ENCODE measurements around the gene CMTR2.

Gene CMTR2

GRCh38 chr16:71273384-71273783 is 15.8 kb downstream of the CMTR2 start:
- DNase-seq (ENCODE audit: low read depth) = no peak

GRCh38 chr16:71264299-71264698 is 24.9 kb downstream of the CMTR2 start:
- no peak for DNase-seq (ENCODE audit: low read depth)

GRCh38 chr16:71263582-71263981 is 25.6 kb downstream of the CMTR2 start:
- DNase-seq (ENCODE audit: low read depth) = no peak

- no peak for DNase-seq (ENCODE audit: low read depth)
Observed at GRCh38 chr16:71262391-71262790, 26.8 kb downstream of the CMTR2 start.

GRCh38 chr16:71260995-71261394 is 28.2 kb downstream of the CMTR2 start:
- DNase-seq (ENCODE audit: low read depth) = no peak

- DNase-seq (ENCODE audit: low read depth) = no peak
Observed at GRCh38 chr16:71259086-71259485, 30.1 kb downstream of the CMTR2 start.

- DNase-seq (ENCODE audit: low read depth) = no peak
Observed at GRCh38 chr16:71258372-71258771, 30.8 kb downstream of the CMTR2 start.

GRCh38 chr16:71257768-71258167 is 31.4 kb downstream of the CMTR2 start:
- DNase-seq (ENCODE audit: low read depth) = no peak

- no peak for DNase-seq (ENCODE audit: low read depth)
Observed at GRCh38 chr16:71255721-71256120, 33.5 kb downstream of the CMTR2 start.

GRCh38 chr16:71254832-71255525 is 34.2 kb downstream of the CMTR2 start:
- no peak for DNase-seq (ENCODE audit: low read depth)

GRCh38 chr16:71250461-71251235 is 38.6 kb downstream of the CMTR2 start:
- no peak for DNase-seq (ENCODE audit: low read depth)

- no peak for DNase-seq (ENCODE audit: low read depth)
Observed at GRCh38 chr16:71249399-71249798, 39.8 kb downstream of the CMTR2 start.

- no peak for DNase-seq (ENCODE audit: low read depth)
Observed at GRCh38 chr16:71247478-71247877, 41.7 kb downstream of the CMTR2 start.

GRCh38 chr16:71246309-71246708 is 42.9 kb downstream of the CMTR2 start:
- no peak for DNase-seq (ENCODE audit: low read depth)

- no peak for DNase-seq (ENCODE audit: low read depth)
Observed at GRCh38 chr16:71244521-71244920, 44.7 kb downstream of the CMTR2 start.

GRCh38 chr16:71242601-71243000 is 46.6 kb downstream of the CMTR2 start:
- no peak for DNase-seq (ENCODE audit: low read depth)

- DNase-seq (ENCODE audit: low read depth) = no peak
Observed at GRCh38 chr16:71242036-71242435, 47.2 kb downstream of the CMTR2 start.

All from T-helper 22 cell (primary cell).